Middle frontal gyrus (tissue), 1 donor: ENCODE results near the gene PFKL.

Source experiments
- DNase-seq: peaks from one replicate; pipeline ENCODE4 v3.0.0-alpha.2; 2015; ENCODE audit warnings: low spot score; ENCODE audit errors: extremely low spot score

Gene PFKL

GRCh38 chr21:44312716-44313115, 12.9 kb downstream of the PFKL start:
- no peak for DNase-seq

- no peak for DNase-seq
Measured at GRCh38 chr21:44313451-44313850, 13.6 kb downstream of the PFKL start.

- no peak for DNase-seq
Measured at GRCh38 chr21:44314128-44314527, 14.3 kb downstream of the PFKL start.

GRCh38 chr21:44314561-44314960, 14.7 kb downstream of the PFKL start:
- DNase-seq = no peak

- no peak for DNase-seq
Measured at GRCh38 chr21:44315691-44316203, 15.9 kb downstream of the PFKL start.

- no peak for DNase-seq
Measured at GRCh38 chr21:44316277-44316900, 16.5 kb downstream of the PFKL start.

GRCh38 chr21:44317241-44317782, 17.5 kb downstream of the PFKL start:
- no peak for DNase-seq

- DNase-seq = no peak
Measured at GRCh38 chr21:44317871-44318270, 18.0 kb downstream of the PFKL start.

- no peak for DNase-seq
Measured at GRCh38 chr21:44318489-44319285, 18.8 kb downstream of the PFKL start.

- no peak for DNase-seq
Measured at GRCh38 chr21:44319407-44320065, 19.7 kb downstream of the PFKL start.

GRCh38 chr21:44320847-44321246, 21.0 kb downstream of the PFKL start:
- no peak for DNase-seq

GRCh38 chr21:44321846-44322450, 22.1 kb downstream of the PFKL start:
- DNase-seq = no peak

GRCh38 chr21:44322621-44323325, 22.9 kb downstream of the PFKL start:
- DNase-seq = no peak

- DNase-seq = no peak
Measured at GRCh38 chr21:44323591-44323990, 23.7 kb downstream of the PFKL start.

- DNase-seq = no peak
Measured at GRCh38 chr21:44324106-44324853, 24.4 kb downstream of the PFKL start.

GRCh38 chr21:44324854-44325107, 24.9 kb downstream of the PFKL start:
- DNase-seq = no peak

GRCh38 chr21:44325386-44326271, 25.8 kb downstream of the PFKL start:
- no peak for DNase-seq

GRCh38 chr21:44326272-44326647, 26.4 kb downstream of the PFKL start:
- DNase-seq = no peak
